ENCODE measurements around the gene VSTM2B.

VSTM2B gene

DNA sequence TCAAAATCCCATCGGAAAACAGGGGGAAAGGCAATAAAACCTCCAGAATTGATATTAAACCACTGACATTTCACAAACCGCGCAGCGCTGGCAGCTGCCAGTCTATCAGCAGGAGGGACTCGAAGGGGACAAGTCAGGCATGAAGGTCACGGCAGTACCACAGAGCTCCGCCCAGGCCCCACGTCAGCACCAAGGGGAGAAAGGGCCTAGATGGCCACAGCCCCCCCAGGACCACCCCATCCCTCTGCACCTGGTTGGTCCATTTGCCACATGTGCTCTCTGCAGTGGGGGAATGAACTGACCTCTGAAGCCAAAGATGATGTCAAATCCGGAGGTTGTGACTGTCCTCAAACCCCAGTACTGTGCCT, 9.5 kb upstream of the VSTM2B start:
- DNase-seq: no peak

DNA sequence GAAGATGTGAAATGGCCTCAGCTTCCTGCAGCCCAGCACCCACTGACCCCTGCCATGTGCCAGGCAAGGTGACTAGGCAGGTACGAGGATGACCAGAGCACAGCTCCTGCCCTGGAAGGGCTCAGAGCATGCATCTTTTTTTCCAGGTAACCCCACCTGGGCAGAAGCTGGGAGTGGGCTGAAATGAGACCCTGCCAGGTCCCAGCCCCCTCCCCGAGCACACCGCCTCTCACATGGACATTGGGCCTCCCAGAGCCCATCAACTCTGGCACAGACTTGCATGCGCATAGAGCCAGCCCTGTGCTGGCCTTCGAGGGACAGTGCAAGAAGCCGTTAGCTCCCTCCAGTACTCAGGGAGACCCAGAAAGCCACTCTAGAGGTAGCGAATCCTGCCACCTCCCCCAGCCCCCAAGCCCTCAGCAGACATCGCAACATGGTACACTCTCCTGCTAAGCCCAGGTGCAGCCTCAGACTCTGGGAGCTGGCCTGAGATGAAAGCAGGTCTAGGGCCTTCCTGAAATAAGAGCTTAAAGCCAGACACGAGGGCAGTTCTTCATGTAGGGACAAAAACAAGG, 8.9 kb upstream of the VSTM2B start:
- DNase-seq: peak; percentile 46

DNA sequence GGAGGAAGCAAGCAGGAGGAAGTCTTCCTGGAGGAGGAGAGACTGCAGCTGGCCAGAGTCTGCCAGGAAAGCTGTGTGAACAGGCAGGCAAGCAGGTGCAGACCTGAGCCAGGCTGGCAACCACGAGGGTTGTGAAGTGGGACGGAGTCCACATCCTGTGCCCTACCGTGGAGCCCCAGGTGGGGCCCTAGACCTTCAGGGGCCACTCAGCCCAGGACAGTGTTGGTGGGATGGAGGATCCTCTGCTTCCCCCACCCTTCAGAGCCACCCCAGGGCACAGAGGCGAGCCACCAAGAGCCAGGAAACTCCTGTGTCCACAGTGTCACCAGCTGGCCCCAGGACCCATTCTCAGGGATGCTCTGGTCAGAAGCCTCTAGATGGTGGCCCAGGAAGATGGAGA, 8.4 kb upstream of the VSTM2B start:
- peak; percentile 49 for DNase-seq

DNA sequence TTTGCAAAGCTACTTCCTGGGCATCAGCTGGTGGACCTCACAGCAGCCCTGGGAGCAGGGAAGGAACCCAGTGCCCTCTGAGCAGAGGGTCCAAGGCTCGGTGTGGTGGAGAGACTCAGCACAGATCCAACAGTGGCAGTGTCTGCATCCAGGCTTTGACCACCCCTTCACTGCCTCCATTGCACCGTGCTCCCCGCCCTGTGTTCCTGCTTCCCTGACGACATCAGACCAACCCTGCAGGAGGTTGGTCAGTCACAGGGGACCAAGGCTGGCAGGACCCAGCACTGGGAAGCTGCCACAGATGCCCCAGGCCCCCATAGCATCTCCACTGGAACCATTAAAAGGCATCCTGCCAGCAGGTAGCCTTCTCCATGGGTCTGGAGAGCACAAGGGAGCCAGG, 7.8 kb upstream of the VSTM2B start:
- peak; percentile 57 for DNase-seq

DNA sequence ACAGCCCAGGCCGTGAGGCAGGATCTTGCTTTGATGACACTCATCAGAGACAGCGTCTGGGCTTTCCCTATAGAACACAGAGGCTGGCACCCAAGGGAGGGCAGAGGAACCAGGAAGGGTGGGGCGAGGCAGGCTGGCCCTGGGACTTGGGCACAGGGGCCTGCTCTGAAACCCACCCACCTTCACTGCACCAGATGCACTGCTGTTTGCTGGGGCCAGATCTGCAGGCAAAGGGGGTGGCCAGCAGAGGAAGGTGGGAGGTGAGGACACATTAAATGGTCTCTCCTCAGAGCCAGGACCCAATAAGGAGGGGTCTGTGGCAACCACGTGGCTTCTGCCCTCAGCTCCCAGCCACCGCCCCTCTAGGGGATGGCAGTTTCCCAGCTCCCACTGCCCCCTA, 6.6 kb upstream of the VSTM2B start:
- no peak for DNase-seq

DNA sequence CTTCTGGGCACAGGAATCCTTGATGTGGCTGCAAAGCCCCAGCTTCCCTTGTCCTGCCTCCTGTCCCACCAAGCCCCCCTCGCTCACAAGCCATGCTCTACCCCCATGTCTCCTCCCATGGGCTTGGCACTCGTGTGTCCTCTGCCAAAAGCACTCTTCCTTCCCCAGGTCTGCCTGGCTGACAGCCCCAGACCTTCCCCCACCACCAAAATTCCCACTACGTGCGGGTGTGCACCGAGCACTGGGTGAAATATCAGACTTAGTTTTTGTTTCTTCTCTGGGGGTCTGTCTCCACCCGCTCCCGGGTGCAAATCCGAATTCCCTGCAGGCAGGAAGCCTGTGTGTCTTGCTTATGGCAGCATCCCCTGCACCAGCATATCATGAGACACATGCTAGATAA, 5.9 kb upstream of the VSTM2B start:
- DNase-seq: no peak

DNA sequence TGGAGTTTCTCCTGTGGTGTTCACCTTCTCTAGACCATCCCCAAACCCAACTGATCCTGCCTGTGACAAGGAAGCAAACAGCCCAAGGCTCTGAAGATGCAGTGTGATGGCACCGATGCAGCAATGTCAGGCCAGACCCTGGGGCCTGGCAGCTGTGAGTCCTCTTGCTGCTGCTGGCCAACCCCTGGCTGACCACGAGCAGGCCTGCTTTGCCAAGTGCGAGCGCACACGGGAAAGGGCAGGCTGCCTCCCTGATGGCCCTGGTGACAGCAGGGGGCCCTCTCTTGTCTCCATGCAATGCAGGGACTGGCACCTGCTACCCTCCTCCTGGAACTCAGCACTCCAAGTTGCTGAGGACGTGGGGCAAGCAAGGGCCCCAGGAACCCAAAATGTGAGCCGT, 5.4 kb upstream of the VSTM2B start:
- no peak for DNase-seq

DNA sequence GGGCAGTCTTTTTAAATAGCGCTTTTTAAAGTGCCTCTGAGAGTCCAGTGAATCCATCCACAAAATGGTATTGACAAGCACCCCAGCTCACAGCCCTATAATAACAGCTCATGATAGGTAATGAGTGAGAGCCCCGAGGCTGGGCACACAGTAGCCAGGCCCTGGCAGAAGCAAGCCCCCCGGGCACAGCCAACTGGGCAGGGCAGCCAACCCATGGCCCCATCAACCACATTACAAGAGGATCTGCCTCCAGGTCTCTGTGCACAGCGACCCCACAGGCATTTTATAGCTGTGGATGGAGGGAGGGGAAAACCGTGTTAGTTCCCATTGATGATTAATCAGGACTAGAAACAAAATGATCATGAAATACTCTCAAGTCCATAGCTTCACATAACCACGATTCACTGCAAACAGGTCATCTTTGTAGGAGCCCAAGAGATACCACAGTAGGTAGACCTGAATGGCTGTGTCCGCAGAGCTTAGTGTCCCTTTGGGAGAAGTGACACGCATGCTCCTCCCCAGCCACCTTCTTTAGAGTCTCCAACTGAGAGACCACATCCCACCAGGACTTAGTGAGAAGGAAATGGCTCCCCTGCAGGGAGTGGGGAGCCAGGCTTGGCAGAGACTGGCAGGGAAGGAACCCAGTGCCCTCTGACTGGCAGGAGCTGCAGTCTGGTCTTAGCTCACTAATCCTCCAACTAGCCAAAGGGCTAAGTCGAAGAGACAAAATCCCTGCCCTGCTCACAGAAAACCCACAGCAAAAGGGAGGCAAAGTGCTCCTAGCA, 4.3 kb upstream of the VSTM2B start:
- no peak for DNase-seq

DNA sequence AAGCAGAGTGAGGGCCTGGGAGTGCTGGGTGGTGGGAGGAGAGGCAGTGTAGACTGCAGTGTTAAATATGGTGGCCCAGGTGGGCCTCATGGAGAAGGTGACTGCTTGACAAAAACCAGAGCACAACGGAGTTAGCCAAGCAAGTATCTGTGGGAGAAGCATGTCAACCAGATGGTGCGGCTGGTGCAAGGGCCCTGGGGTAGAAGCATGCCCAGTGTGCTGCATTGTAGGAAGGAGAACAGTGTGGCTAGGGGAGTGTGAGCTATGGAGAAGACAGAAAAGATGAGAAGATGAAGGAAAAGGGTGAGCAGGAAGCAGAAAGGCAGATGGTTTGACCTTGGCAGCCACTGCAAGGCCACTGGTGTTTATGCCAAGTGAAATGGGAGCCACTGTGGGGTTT, 2.2 kb upstream of the VSTM2B start:
- no peak for DNase-seq

DNA sequence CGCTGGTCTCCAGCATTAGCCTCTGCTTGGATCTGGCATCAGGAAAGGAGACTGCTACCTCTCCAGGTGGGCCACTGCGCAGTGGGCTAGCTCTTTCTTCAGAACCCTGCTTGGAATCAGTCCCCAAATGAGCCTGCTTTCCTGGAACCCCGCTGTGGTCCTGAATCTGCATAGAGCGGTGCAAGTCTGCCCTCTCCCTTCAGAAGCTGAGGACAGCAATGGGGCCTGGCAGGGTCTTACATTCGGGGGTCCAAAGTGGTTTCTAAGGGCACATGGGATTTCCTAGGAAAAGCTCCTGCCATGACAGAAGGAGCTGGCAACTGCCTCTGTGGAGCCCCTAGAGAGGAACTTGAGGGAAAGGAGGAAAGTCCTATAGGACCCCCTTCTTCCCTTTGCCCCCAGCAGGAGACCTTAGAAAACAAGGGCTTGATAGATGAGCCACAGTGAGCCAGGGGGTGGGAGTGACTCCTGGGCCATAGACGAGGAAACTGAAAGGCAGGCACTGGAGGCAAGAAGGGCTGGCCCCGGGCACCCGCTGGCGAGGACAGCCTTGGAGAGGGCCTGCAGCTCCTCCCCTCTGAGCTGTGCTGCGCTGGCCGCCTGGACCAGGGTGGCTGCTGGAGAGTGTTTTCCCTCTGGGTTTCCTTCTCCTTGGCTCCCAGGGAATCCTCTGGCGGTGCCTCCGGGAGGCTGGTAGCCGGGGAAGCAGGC, 1.4 kb upstream of the VSTM2B start:
- no peak for DNase-seq

DNA sequence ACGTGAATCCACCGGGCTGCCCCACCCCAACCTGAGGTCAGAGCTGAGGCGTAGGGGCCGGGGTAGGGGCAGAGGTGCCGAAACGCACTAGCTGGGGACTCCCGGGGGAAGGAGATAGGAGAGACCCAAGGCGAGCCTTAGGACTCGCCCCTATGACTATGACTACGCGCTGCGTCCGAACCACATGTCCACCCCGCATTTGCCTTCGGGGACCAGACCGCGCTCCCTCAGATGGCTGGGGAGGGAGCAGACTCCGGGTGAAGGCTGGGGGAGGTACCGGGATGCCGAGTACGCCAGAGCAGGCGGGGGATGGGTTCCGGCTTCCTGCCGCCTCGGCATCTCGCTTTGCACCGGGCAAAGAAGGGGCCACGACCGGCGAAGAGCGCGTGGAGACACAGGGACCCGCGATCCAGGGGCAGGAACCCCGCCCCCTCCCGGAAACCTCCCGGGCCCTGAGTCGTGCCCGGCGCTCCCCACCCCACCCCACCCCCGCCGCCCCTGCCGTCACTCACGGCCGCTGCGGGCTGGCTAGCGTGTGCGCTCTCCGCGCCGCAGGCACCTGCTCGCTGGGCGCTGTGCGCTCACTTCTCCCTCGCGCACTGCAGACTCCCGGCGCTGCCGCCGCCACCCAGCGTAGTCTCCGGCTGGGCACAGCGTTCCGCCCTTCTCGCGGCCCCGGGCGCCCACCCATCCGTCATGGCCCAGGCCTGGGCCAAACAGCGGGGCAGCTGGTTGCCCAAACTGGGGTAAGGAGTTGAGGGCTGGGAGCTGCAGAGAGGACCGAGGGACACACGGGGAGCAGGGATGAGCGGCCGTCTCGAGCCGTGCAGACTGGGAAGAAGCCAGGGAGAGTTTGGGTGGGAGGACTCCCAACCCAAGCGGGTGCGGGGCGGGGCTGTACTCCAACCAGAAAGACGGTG, 622 bp upstream of the VSTM2B start:
- no peak for DNase-seq

DNA sequence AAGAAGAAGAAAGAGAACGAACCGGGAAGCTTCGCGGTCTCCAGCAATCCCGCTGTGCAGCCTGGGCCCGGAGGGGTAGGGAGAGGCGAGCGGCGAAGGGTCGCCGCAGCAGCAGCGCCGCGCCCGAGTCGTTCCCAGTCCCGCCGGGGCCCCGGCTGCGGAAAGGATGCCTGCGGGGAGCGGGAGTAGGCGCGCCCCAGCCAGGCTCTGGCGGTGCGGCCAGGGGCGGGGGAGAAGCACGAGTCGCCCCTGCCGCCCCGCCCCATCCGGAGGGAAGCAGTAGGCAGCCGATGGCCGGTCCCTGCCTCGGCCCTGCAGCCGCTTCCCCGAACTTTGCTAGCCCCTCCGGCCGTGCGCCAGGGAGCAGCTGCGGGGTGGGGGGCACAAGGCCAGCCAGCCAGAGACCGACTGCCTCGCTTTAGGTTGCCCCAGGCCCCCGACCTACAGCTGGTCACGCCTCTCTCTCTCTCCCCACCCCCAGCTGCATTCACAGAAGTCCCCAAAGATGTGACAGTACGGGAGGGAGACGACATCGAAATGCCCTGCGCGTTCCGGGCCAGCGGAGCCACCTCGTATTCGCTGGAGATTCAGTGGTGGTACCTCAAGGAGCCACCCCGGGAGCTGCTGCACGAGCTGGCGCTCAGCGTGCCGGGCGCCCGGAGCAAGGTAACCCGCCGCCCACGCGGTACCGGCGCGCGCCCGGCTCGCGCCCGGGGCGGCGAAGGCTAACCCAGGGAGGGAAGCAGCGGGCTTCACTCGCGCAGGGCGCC, 1.1 kb downstream of the VSTM2B start:
- no peak for DNase-seq

DNA sequence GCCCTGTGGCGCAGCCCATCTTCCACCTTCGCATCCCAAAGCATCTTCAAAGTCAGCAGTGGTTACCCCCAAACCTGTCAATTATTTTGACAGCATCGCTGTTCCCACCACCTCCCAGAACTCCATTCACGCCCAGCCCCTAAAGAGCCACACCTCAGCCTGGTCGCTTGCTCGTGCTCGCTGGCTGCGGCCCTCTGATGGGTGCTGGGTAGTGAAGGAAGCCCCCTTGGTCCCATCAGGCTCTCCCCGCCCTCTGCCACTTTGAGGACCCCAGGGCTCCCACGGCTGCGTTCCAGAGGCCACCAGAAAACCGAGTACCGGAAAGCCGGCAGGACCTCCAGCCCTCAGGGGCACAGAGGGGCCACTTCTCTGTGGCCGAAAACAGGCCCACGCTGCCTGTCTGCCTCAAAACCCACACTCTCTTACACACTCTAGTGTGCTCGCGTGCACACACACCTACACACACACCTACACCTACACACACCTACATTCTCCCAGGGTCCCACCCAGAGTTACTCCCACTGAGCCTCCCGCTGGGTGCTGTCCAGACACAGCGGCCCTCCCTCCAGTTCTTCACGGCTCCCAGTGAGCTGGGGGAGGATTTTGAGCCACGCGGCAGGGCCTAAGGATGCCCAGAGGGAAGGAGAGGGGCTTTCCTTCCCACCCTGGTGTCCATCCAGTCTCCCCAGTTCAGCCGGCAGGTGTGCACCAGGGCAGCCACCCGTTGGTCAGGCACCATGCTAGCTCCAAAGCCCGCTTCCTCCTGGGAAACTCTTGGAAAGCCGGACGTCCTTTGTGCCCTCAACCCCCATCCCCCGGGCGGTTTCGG, 1.9 kb downstream of the VSTM2B start:
- DNase-seq: no peak

DNA sequence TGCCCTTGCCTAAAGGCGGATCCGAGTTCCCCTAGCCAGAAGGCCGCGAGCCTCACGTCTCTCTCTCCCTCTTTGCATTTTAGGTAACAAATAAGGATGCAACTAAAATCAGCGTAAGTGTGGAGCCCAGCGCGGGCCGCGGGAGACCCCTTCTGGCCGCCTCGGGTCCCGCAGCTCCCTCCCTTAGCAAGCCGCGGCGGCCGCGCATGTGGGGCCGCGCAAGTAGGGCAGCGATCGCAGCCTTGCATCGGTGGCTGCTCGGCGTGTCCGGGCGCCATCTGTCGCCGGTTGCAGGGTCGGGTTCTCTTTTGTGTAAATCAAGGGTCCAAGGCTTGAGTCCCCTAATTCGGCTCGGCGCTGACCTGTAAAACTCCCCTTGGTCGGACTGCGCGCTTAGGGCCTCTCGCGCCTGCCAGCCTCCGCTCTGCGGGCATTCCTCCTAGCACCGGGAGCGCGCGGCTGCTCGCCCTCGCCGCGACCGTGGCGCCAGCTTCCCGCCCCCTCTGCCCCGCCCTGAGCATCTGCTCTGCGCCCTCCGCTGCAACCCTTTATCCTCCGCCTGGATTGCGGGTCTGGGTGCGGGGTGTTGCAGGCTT, 2.7 kb downstream of the VSTM2B start:
- DNase-seq: peak; percentile 83

DNA sequence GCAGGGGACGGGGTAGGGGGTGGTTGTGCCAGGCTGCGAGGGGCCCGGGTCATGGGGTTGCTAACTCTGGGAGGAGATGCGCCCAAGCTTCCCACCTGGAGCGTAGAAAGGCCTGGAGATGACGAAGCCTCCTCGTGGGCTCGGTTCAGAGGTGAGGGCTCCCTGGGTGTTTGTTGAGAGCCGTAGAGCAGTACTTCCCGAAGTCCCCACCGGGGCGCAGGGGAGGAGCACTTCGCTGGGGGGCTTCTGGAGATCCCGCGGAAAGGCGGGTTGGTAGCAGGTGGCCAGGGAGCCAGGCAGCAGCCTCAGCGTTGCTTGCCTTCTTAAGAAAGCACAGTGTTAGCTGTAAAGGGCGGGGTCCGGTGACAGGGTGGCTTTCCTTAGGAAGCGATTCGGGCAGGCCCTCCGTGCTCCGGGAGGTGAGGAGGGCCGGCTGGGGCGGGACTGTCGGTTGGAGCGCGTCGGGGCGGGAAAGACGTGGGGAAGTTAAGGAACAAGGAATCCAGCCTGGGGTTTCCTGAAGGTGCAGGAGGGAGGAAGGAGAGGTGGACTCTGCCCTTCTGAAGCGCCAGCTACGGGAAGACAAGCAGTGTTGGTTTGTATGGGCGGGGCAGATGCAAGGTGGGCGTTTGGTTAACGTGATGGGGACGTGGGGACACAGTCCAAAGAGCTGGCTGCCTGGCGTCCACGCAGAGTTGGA, 3.3 kb downstream of the VSTM2B start:
- peak; percentile 62 for DNase-seq

DNA sequence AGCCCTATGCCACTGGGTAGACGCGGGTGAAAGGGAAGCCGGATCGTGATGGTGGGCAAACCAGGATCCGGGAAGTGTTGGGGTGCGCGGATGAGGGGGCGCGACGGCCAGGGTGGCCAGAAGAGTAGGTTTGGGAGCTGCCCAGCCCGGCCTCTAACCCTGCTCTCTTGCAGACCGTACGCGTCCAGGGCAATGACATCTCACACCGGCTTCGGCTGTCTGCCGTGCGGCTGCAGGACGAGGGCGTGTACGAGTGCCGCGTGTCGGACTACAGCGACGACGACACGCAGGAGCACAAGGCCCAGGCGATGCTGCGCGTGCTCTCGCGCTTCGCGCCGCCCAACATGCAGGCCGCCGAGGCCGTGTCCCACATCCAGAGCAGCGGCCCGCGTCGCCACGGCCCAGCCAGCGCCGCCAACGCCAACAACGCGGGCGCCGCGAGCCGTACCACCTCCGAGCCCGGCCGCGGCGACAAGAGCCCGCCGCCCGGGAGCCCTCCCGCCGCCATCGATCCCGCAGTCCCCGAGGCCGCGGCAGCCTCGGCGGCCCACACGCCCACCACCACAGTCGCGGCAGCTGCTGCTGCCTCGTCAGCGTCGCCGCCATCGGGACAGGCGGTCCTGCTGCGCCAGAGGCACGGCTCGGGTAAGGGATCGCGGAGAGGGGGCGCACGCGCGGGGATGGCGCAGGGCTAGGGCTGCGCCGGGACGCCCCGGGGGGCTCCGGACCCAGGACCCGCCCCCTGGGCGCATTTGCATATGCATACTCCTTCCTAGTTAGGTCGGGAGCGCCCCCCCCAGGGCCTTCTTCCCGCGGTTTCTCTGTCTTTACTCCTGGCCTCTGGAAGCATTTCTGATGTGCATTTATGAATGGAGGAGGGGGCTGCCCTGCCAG, 4.1 kb downstream of the VSTM2B start:
- DNase-seq: peak; percentile 47

DNA sequence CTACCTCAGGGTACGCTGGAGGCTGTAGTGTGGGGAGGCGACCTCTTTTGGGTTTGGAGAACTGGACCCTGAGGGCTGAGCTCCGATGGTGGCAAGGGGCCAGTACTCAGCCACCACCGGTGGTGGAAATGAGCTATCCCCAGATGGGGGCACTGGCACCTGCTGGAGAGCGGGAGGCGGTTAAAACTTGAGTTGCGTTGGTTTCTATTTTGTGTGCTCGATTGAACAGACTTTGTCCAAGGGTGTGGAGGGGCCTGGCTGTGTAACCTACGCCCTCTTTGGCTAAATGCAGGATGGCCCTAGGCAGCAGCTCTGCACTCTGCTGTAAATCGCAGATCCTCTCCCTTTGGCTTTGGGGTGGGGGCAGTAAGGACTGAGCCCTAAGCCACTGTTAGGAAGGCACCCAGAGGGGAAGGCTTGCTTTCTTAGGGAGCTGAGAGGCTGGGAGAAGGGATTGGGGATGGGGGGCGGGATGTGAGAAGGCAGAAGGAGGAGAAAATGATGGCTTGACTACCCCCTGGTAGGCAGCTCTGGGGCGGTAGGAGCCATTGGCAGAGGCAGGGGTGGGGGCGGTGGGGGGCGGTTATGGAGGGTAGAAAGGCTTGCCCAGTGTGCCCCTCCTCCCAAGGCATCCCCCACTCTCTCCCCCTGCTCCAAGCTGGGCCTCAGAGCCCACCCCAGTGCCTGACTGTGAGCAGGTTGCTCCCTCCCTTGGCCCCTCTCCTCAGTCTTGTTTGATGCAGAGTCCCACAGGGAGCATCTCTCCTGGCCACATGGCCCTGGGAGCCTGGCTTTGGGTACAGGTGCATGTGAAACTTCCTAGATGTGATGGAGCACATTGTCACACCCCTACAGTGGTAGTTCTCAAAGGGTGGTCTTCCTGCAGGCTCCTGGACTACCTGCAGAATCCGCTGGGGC, 5.0 kb downstream of the VSTM2B start:
- DNase-seq: peak; percentile 48

DNA sequence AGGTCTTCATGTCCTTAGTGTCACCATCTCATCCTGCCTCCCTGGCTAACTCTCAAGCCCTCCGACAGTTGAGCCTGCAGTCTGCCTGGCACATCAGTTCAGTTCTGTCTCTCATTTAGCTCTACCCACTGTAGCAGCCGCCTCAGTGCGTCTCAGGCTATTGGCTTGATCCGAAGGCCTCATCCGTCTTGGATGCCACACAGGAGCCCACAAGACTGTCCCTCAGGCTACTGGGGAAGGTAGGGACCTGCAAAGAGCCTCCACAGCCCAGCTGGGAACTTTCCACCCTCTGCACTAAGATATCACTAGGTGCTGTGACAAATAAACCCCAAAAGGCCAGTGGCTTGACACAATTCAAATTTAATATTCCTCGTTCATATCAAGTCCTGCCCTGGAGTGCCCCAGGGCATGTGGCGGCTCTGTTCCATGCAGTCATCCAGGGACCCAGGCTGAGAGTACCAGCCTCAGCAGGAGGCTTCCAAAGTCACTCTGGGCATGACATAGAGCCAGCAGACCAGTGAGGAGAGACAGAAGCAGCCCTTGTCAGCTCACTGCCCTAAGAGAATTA, 5.7 kb downstream of the VSTM2B start:
- DNase-seq: peak; percentile 42

All from activated effector memory CD4-positive, alpha-beta T cell treated with anti-CD3 and anti-CD28 coated beads, Interleukin-2, amount 50 U/mL, for 16 hours (primary cell).